ENCODE results near the gene WBP2. TPM values are rescaled to one million over a fixed set of nuclear protein-coding genes. Genes with fewer than 3 reads are reported as not detected.
A peak's percentile ranks its signal among the peaks of the same experiment; 100 is the strongest.

WBP2 gene
- total and polyA plus RNA-seq, 2 of the 13 experiments (the other 11 are each of a cell fraction or from before 2014, with no cell fraction given) = 29.2 to 29.5 TPM

- TF ChIP-seq ETV5 (CRISPR knock-in tag; IDR thresholded peaks at IDR 0.05; ENCODE audit: borderline replicate concordance) = 0 out of 2 replicates have a peak, but pooled peaks have one; percentile 8
Observed at GRCh38 chr17:75856062-75856756, 1.1 kb upstream of the WBP2 start (continued).

GRCh38 chr17:75854881-75855309 is 240 bp downstream of the WBP2 start:
- intact Hi-C loops (cut with micrococcal nuclease; ENCODE audit: unreplicated experiment) (loop anchor here (2.0 to 5.0 kb wide), 3 partner anchors 14 to 37 kb away; no protein-coding TSS in a partner anchor), in situ Hi-C loops (cut with HindIII; ENCODE audit: extremely low pct_ligation_motif_present, low pct_unique_long_range_greater_than_20kb) (no loop called here)
- Histone ChIP-seq H2AFZ (ENCODE audit: low read length) (no peak overlapping the region), H3K27me3 (ENCODE audit: control insufficient read depth in 1 of 2, insufficient read depth in 2 of 2, low read length in 2 of 2) (no peaks in the 10 kb centered on the region; a peak in 1 of 5 replicates), H3K9me3 (ENCODE audit: low read length) (no peaks in the 10 kb centered on the region), H3K4me3 (replicated peaks in 1 of 3; ENCODE audit: insufficient read depth in 1 of 3, low read depth in 2 of 3, low read length in 3 of 3) (peak overlapping the region; percentile 79 to 90 (median 90)), H4K20me1 (ENCODE audit: insufficient read depth, low read length) (peaks cover 4% of the 10 kb centered on the region; the same call in 1 of the 2 replicates), H3K79me2 (ENCODE audit: insufficient read depth, low read length) (peaks cover 17% of the 10 kb centered on the region), H3K4me1 (ENCODE audit: insufficient read depth, low read length) (peaks cover 52% of the 10 kb centered on the region), H3K9ac (ENCODE audit: insufficient read depth, low read depth, low read length) (peak overlapping the region; percentile 78), H3K4me2 (ENCODE audit: low read depth, low read length) (peak overlapping the region; percentile 92), H3K36me3 (replicated peaks in 1 of 2; ENCODE audit: control insufficient read depth in 1 of 2, insufficient read depth in 2 of 2, low read length in 2 of 2) (peaks cover 3 to 13% of the 10 kb centered on the region in 2 experiments; a peak in 4 of 5 replicates), H3K27ac (ENCODE audit: extremely low read length, insufficient read depth, low read length) (peak overlapping the region; percentile 64)
- no peak for DNase-seq (ENCODE audit: low spot score)
- POLR2A ChIA-PET = interaction anchor here (0.6 to 12.8 kb wide), 36 partner anchors 9 to 399 kb away, joined by 3 to 454 read pairs (median 6); partner anchors contain the start of genes ACOX1, GALK1, MRPL38 and RECQL5
- no TSS peak for BruUV-seq (replicated peaks)
- 0% methylated on average over 19 of the region's 19 CpGs for WGBS (ENCODE audit: low lambda C conversion rate)
- CTCF ChIA-PET (ENCODE audit: low intra/inter-chr PET ratio, low total read pairs) = no interaction called here
- FAIRE-seq = no peak
- ATAC-seq = peak; percentile 6
- no peak for TF ChIP-seq NAIF1 (CRISPR knock-in tag; IDR thresholded peaks at IDR 0.05; ENCODE audit: borderline replicate concordance)
- TF ChIP-seq TFAP4 (IDR thresholded peaks at IDR 0.05; ENCODE audit: borderline replicate concordance, low read depth) = peak; percentile 71
- no peak for TF ChIP-seq ZBTB2 (CRISPR knock-in tag; IDR thresholded peaks at IDR 0.05; ENCODE audit: low read depth)
- TF ChIP-seq MAX (IDR thresholded peaks at IDR 0.05) = no peak
- TF ChIP-seq DMAP1 (CRISPR knock-in tag; IDR thresholded peaks at IDR 0.05) = no peak
- TF ChIP-seq CERS6 (CRISPR knock-in tag; IDR thresholded peaks at IDR 0.05) = no peak
- TF ChIP-seq KDM5B (CRISPR knock-in tag; IDR thresholded peaks at IDR 0.05; ENCODE audit: borderline replicate concordance) = no peak
- TF ChIP-seq KAT8 (CRISPR knock-in tag; IDR thresholded peaks at IDR 0.05) = no peak
- TF ChIP-seq NR3C1 (CRISPR knock-in tag; IDR thresholded peaks at IDR 0.05) = no peak
- no peak for TF ChIP-seq MXI1 (IDR thresholded peaks at IDR 0.05; ENCODE audit: borderline replicate concordance, low read depth, low read length)
- TF ChIP-seq PHF8 (CRISPR knock-in tag; IDR thresholded peaks at IDR 0.05) = peak; percentile 48; the same call in 1 of the 2 replicates
- 0 out of 2 replicates have a peak, but pooled peaks have one; percentile 11 for TF ChIP-seq TGIF2 (CRISPR knock-in tag; IDR thresholded peaks at IDR 0.05)
- TF ChIP-seq ZNF687 (CRISPR knock-in tag; IDR thresholded peaks at IDR 0.05) = no peak
- no peak for TF ChIP-seq ZNF160 (CRISPR knock-in tag; IDR thresholded peaks at IDR 0.05)

All from HepG2 (cell line).